ENCODE measurements around the gene TRIP4.
A peak's percentile ranks its signal among the peaks of the same experiment; 100 is the strongest.

TRIP4 gene

DNA sequence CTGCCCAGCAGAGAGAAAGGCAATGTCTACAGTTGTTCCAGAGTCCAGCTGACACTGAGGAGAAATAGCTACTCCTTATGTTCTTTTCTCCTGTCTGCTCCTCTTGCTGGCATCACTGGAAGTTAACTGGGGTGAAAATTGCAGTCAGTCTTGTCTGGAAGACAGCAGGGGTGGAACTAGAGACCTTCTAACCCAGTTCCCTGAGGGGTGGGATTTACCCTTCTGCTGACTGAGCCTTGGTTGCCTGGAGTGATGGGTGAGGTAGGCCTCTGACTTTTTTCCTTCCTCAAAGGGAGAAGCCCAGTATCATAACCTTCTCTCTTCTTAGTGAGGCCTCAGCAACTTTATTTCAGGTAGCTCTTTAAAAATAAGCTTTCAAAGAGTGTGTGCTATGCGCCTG lies 88.9 kb downstream of the TRIP4 start:
- H3K27me3 Mint-ChIP-seq (ENCODE audit: low read depth): no peaks in the 10 kb centered on the region

GRCh38 chr15:64478863-64479262 lies 91.2 kb downstream of the TRIP4 start:
- H3K27ac Mint-ChIP-seq: peak overlapping the region in 2 of 3 experiments; percentile 5 to 11
- peaks cover 28% of the 10 kb centered on the region for H3K4me1 Mint-ChIP-seq
- H3K9me3 Mint-ChIP-seq: no peaks in the 10 kb centered on the region
- H3K4me3 Mint-ChIP-seq: no peak overlapping the region
- H3K36me3 Mint-ChIP-seq (ENCODE audit: low read depth): peaks cover 23% of the 10 kb centered on the region
- H3K27me3 Mint-ChIP-seq (ENCODE audit: low read depth): no peaks in the 10 kb centered on the region
- TF ChIP-seq CTCF (IDR thresholded peaks at IDR 0.05; ENCODE audit: unreplicated experiment in 3 of 3): no peak

More for the DNA sequence above, 88.9 kb downstream of the TRIP4 start:
- TF ChIP-seq CTCF (IDR thresholded peaks at IDR 0.05; ENCODE audit: unreplicated experiment in 3 of 3): no peak
- Mint-ChIP-seq H3K27ac (peak overlapping the region in 2 of 3 experiments; percentile 26 to 61), H3K36me3 (ENCODE audit: low read depth) (peaks cover 29% of the 10 kb centered on the region), H3K4me1 (peaks cover 26% of the 10 kb centered on the region), H3K4me3 (no peak overlapping the region), H3K9me3 (no peaks in the 10 kb centered on the region)

DNA sequence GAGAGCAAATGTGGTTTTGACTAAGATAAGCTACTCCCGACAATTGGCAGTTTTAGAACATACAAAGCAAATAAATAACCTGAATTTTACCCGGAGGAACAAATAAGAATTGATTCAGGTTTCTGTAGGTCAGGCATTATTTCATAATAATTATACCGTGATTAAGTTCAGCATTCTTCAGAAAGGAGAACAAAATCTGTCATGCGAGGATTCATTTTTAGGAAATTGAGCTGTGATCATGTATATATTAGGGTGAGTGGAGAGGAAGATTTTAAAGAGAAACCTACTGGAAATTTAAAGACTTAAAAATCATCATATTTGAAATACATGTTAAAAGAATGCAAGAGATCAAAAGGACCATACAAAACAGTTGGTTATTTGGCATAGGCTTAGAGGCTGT lies 93.3 kb downstream of the TRIP4 start:
- H3K36me3 Mint-ChIP-seq (ENCODE audit: low read depth): peaks cover 21% of the 10 kb centered on the region
- H3K4me3 Mint-ChIP-seq: no peak overlapping the region
- H3K4me1 Mint-ChIP-seq: peaks cover 28% of the 10 kb centered on the region
- H3K27me3 Mint-ChIP-seq (ENCODE audit: low read depth): no peaks in the 10 kb centered on the region
- no peaks in the 10 kb centered on the region for H3K9me3 Mint-ChIP-seq
- TF ChIP-seq CTCF (IDR thresholded peaks at IDR 0.05; ENCODE audit: unreplicated experiment in 3 of 3): no peak
- H3K27ac Mint-ChIP-seq: peak overlapping the region in 2 of 3 experiments; percentile 13 to 50

- TF ChIP-seq CTCF (IDR thresholded peaks at IDR 0.05; ENCODE audit: unreplicated experiment in 3 of 3): no peak
Observed at GRCh38 chr15:64483749-64484148, 96.1 kb downstream of the TRIP4 start.

DNA sequence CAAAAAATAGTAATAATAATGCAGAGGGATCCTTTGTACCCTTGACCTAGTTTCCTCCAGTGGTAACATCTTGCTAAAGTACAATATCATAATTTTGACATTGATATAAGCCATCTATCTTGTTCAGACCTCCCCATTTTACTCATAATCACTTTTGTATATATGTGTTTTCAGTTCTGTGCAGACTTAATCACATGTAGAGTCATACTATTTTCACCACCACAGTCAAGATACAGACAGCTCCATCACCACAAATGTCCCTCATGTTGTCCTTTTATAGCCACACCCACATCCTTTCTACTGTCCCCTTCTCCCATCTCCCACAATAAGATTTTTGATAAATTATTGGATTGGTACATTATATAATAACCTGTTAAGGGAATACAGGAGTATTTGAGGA lies 98.2 kb downstream of the TRIP4 start:
- Mint-ChIP-seq H3K36me3 (ENCODE audit: low read depth) (peaks cover 40% of the 10 kb centered on the region), H3K27me3 (ENCODE audit: low read depth) (no peaks in the 10 kb centered on the region), H3K27ac (no peak overlapping the region), H3K4me1 (peaks cover 9% of the 10 kb centered on the region), H3K9me3 (no peaks in the 10 kb centered on the region), H3K4me3 (no peak overlapping the region)
- TF ChIP-seq CTCF (IDR thresholded peaks at IDR 0.05; ENCODE audit: unreplicated experiment in 3 of 3): no peak

More at GRCh38 chr15:64483749-64484148, 96.1 kb downstream of the TRIP4 start:
- no peaks in the 10 kb centered on the region for H3K9me3 Mint-ChIP-seq
- H3K4me1 Mint-ChIP-seq: peaks cover 17% of the 10 kb centered on the region
- H3K27ac Mint-ChIP-seq: peak overlapping the region in 2 of 3 experiments; percentile 7 to 19
- H3K27me3 Mint-ChIP-seq (ENCODE audit: low read depth): no peaks in the 10 kb centered on the region
- H3K4me3 Mint-ChIP-seq: no peak overlapping the region
- peaks cover 37% of the 10 kb centered on the region for H3K36me3 Mint-ChIP-seq (ENCODE audit: low read depth)

DNA sequence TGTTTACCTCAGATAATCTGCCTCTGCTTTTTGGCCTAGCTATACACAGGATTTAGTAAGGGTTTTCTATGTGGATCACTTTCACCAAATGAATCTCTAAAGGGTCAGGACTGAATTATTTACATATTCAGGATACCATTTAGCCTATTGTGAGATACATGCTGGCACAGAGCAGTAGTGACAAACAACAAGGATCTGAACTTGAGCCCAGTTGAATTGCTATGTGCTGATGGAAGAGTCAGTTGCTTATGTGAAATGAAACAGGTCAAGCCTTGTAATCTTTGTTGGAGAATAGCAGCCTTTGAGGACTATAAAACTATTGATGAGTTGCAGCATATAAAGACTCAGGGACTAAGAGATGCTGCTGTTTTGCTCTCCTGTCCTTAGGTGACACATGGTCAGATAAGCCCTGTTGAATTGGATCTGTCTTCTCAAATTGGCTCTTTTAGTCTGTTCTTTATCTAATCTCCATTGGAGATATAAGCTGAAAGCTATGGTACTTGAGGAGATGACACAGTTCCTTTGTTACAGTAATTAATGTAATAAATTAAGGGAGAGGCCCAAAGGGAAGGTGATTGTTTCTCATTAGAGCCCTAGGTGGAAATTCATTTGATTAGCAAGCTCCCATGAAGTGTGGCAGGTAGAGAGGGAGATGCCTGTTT lies 103.1 kb downstream of the TRIP4 start:
- no peak for TF ChIP-seq CTCF (IDR thresholded peaks at IDR 0.05; ENCODE audit: unreplicated experiment in 3 of 3)
- peaks cover 31% of the 10 kb centered on the region for H3K36me3 Mint-ChIP-seq (ENCODE audit: low read depth)
- no peak overlapping the region for H3K4me3 Mint-ChIP-seq
- H3K27ac Mint-ChIP-seq: no peak overlapping the region
- no peaks in the 10 kb centered on the region for H3K9me3 Mint-ChIP-seq
- no peaks in the 10 kb centered on the region for H3K27me3 Mint-ChIP-seq (ENCODE audit: low read depth)
- peaks cover 8% of the 10 kb centered on the region for H3K4me1 Mint-ChIP-seq

Measured in nephron (organoid).